Adrenal gland (tissue), 5 donors: Measurements from ENCODE around the gene EEF1AKMT1.

Experiments
- POLR2A ChIP-seq, 2 donors: fragments of 450-650 bp; IDR thresholded peaks; one replicate each; pipeline ENCODE4 v1.6.1; 2017; ENCODE audit warnings: antibody characterized with exemption in 2 of 2, mild to moderate bottlenecking in 2 of 2, moderate library complexity in 1 of 2
- TF ChIP-seq, protein P1 (sequence below), 6 experiments: fragments of 450-650 bp in 4 of 6; fragments of 200-600 bp in 2 of 6; sonication (generic) in 1 of 6; IDR thresholded peaks; 1 replicate in 5 of 6; 2 replicates in 1 of 6; pipeline versions ENCODE4 v1.5.1 to v1.8.0; 2016 to 2021; ENCODE audit warnings: antibody characterized with exemption in 6 of 6, mild to moderate bottlenecking in 2 of 6, moderate library complexity in 1 of 6
- donor health status: DM: no; HTN: no; CAD: no.

- TF ChIP-seq, protein P1, sequence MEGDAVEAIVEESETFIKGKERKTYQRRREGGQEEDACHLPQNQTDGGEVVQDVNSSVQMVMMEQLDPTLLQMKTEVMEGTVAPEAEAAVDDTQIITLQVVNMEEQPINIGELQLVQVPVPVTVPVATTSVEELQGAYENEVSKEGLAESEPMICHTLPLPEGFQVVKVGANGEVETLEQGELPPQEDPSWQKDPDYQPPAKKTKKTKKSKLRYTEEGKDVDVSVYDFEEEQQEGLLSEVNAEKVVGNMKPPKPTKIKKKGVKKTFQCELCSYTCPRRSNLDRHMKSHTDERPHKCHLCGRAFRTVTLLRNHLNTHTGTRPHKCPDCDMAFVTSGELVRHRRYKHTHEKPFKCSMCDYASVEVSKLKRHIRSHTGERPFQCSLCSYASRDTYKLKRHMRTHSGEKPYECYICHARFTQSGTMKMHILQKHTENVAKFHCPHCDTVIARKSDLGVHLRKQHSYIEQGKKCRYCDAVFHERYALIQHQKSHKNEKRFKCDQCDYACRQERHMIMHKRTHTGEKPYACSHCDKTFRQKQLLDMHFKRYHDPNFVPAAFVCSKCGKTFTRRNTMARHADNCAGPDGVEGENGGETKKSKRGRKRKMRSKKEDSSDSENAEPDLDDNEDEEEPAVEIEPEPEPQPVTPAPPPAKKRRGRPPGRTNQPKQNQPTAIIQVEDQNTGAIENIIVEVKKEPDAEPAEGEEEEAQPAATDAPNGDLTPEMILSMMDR (IDR thresholded peaks at IDR 0.05): no peak
- no peak for TF ChIP-seq POLR2A (IDR thresholded peaks at IDR 0.05)
These were observed 77.7 kb downstream of the EEF1AKMT1 start for GRCh38 chr13:20696073-20696472.
